K562 treated with DMSO at 1 percent for 4 hours (cell line): ENCODE results near the gene SLAMF6. TPM values are rescaled to one million over a fixed set of nuclear protein-coding genes. Genes with fewer than 3 reads are reported as not detected.

Experiments used
- total RNA-seq: library from RNA; unstranded; fragments of 300-600 nt; gene quantifications from 2 replicates; pipeline ENCODE4 v1.2.3, GENCODE V29; 2022; ENCODE audit not compliant: insufficient read depth

SLAMF6 gene
- total RNA-seq: 4.2 and 4.3 TPM in 2 replicates

GRCh38 chr1:160522622-160523345 is at the start of gene SLAMF6:
TSS of gene SLAMF6 (minus strand) at chr1:160523255. CDS start at chr1:160523192, 63 bp downstream.

Other genes with a start within 250 kb of the SLAMF6 start
- gene PEX19, start 238.1 kb downstream of the SLAMF6 start, total RNA-seq: 26.6 and 31.9 TPM in 2 replicates
- gene COPA, start 180.0 kb downstream of the SLAMF6 start, total RNA-seq: 191 and 196 TPM in 2 replicates
- gene NCSTN, start 179.9 kb downstream of the SLAMF6 start, total RNA-seq: 51.8 and 56.1 TPM in 2 replicates
- gene NHLH1, start 156.2 kb downstream of the SLAMF6 start, total RNA-seq: 0.48 and 0.85 TPM in 2 replicates
- 5.9 and 6.4 TPM in 2 replicates for gene VANGL2, start 122.7 kb downstream of the SLAMF6 start, total RNA-seq
- gene CD84, start 56.2 kb upstream of the SLAMF6 start, total RNA-seq: 3.0 and 5.0 TPM in 2 replicates
- gene SLAMF1, start 123.8 kb upstream of the SLAMF6 start, total RNA-seq: 0.59 and 0.71 TPM in 2 replicates
- gene CD48, start 188.6 kb upstream of the SLAMF6 start, total RNA-seq: not detected in 2 replicates
- gene SLAMF7, start 216.0 kb upstream of the SLAMF6 start, total RNA-seq: 0.23 TPM in 1 of 2 replicates, not detected in the other